HG03521 (cell line): ENCODE measurements around the gene GLG1.

ENCODE experiments used
- ATAC-seq: cut with Tn5 transposase; IDR thresholded peaks from one replicate; pipeline ENCODE4 v1.9.1; 2021; ENCODE audit warnings: mild to moderate bottlenecking, moderate library complexity; ENCODE audit not compliant: unreplicated experiment

Gene GLG1

GRCh38 chr16:74611721-74612120 is 4.8 kb upstream of the GLG1 start:
- ATAC-seq = no peak

DNA sequence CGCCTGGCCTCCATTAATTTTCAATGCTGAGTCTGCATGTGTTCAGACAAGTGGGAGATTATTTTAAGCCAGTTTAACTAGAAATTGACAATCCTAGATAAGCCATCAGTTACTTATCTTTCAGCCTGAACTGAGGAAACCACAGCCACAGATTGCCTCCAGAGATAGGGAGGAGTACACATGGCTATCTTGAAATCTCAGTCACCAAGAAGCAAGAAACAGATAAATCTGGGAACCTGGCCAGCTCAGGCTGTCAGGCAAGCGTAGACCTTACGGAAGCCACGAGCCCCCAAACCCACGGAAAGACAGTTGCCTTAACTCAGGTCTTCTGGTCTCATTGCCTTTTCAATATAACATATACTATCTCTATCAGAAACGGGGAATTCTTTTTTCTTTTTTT is 2.0 kb upstream of the GLG1 start:
- ATAC-seq = no peak

GRCh38 chr16:74608381-74608780 is 1.5 kb upstream of the GLG1 start:
- ATAC-seq = no peak

GRCh38 chr16:74607962-74608356 is 1.0 kb upstream of the GLG1 start:
- no peak for ATAC-seq

DNA sequence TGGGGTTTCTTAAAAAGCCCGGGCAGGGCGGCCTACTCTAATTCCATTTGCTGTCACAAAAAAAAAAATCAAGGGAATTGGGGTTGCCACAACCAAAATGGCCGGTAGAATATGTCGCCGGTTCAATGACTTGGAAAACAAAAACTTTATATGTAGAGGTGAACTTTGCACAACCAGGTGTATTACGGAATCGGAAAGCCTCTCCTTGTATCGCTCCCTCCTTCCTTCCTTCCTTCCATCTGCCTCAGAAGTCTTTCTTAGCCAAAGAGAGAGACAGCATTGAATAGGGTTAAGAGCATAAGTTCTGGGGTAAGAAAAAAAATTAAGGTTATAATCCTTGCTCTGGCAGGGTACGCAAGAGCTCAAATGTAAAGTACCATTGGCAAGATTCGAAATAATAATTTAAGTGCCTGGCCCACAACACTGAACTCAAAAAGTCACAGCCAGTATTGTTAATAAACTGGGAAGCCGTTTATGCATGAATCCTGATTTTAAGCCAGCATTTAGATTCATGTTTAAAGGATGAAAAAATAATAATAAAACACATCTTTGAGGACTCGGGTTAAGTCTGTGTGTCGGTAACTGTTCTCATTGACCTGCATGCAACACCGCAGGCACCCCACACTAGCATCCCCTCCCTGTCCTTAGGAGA is 522 bp upstream of the GLG1 start:
- peak; percentile 10 for ATAC-seq

GRCh38 chr16:74605746-74606520 is 981 bp downstream of the GLG1 start:
- no peak for ATAC-seq

DNA sequence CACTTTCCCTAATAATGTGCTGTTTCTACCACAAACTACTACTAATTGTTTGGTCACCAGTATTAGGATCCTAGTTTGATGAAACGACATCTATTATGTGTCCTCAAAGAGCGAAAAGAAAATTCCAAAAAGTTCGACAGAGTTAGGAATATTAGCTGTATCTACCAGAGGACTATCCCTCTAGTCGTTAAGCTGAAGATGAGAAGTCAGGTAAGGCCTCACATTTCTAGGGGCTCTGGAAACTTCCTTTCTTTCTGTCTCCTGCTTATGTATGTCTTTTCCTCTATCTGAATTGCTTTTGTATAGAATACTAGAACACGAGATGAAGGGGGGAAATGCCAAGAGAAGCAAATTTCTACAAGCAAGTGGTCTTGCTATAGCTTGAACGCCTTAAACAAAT is 1.6 kb downstream of the GLG1 start:
- no peak for ATAC-seq

- no peak for ATAC-seq
Observed at GRCh38 chr16:74603848-74604247, 3.1 kb downstream of the GLG1 start.

GRCh38 chr16:74601126-74601871 is 5.6 kb downstream of the GLG1 start:
- peak; percentile 60 for ATAC-seq

DNA sequence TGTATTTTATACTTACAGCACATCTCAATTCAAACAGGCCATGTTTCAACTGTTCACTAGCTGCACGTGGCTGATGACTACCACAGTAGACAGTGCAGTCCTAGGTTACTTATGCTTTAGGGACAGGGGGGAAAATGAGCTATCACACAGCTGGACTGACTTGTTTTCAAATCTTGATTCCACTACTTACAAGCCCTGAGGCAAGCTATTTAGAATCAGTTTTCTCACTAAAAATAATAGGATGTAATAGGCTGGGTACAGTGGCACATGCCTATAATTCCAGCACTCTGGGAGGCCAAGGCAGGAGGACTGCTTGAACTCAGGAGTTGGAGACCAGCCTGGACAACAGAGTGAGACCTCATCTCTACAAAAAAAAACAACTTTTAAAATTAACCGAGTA is 10.3 kb downstream of the GLG1 start:
- ATAC-seq = no peak

DNA sequence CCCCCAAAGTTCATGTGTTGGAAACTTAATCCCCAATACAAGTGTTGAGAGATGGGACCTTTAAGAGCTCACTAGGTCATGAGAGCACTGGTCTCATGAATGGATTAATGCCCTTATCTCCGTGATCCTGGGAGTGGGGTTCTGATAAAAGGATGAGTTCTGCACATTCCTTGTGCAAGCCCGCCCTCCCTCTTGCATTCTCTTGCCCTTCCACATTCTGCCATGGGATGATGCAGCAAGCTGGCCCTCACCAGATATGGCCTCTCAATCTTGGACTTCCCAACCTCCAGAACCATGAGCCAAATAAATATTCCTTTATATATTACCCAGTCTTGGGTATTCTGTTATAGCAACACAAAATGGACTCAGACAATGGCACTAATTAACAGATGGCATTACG is 14.1 kb downstream of the GLG1 start:
- no peak for ATAC-seq

DNA sequence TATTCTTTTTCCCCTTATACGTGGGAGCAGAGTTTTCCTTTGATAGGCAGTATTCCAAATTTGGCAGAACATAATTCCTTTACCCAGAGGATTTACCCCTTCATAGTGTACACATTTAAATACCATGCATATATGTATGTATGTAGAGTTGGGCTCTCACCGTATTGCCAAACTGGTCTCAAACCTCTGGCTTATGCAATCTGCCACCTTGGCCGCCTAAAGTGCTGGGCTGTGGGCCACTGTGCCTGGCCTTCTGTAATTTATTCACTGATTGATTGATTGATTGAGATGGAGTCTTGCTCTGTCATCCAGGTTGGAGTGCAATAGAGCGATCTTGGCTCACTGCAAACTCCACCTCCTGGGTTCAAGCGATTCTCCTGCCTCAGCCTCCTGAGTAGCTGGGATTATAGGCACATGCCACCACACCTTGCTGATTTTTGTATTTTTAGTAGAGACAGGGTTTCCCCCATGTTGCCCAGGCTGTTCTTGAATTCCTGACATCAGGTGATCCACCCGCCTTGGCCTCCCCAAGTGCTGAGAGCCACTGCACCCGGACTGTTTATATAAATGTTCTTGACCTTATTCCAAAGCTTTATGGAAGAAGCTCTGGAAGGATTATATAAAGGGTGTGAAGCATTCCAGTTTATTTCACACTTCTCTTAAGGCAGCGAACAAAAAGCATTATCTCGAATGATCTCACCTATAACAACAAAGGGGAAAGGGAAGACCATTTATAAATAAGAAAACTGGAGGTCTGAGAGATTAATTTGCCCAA is 14.9 kb downstream of the GLG1 start:
- ATAC-seq = no peak

DNA sequence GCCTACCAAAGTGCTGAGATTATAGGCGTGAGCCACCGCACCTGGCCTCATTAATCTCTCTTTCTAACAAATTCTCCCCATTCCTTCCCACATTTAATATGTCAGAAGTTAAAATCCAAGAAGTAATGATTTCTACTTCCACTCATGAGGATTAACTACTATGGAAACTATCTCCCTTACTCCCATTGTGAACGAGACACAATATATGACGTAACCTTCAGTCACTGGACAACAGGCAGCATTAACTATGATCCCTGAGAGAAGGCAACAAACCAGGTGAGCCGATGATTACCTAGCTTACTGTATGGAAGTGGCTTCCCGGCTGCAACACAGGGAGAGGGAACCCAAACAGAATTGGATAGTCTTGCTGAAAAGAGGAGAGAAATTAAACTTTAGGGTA is 20.0 kb downstream of the GLG1 start:
- ATAC-seq = no peak

DNA sequence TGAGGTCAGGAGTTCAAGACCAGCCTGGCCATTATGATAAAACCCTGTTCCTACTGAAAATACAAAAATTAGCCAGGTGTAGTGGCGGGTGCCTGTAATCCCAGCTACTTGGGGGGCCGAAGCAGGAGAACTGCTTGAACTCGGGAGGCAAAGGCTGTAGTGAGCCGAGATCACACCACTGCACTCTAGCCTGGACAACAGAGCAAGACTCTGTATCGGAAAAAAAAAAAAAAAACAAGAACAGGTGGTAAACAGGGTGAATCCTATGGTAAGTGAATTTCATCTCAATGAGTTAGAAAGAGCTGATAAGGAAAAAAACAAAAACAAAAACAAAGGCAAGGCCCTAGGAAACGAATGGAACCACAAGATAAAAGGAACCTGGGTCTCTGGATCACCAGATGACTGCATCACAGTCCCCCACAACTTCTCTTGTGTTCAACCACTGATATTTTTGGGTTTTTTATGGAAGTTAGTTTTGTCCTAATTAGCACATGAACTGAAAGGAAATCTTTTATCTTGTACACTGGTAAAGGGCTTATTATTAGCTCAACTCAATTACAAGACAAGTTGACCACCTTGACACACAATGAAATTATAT is 21.0 kb downstream of the GLG1 start:
- ATAC-seq = no peak

DNA sequence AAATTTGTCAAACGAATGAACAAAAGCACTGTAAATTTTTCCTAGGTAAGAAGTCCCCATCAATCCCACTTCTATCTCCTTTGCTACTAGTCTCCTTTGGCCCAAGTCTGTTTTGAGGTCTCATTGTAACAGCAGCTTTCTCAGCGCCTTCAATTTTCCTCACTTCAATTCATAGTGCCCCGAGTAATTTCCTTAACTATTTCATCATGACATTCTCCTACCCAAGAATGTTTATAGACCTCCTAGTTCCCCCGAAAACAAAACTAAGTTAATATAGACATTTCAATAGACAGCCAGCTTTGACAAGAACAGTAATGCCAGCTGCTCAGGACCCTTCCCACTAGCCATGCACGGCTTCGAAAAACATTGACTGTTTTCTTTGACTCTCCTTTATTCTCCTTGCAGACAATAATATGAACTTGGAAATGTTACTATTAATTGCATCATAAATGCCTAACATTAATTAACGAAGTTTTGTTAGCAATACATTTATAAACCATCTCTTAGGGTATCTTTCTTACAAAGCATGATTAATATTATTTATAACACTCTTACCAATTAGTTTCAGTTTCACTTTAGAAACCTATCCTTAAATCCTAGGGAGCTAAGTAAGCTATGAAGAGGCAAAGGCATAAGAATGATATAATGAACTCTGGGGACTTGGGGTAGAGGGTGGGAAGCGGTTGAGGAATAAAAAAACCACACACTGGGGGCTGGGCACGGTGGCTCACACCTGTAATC is 22.8 kb downstream of the GLG1 start:
- no peak for ATAC-seq

- no peak for ATAC-seq
Observed at GRCh38 chr16:74582970-74583369, 23.9 kb downstream of the GLG1 start.

- ATAC-seq = no peak
Observed at GRCh38 chr16:74580833-74581232, 26.1 kb downstream of the GLG1 start.

DNA sequence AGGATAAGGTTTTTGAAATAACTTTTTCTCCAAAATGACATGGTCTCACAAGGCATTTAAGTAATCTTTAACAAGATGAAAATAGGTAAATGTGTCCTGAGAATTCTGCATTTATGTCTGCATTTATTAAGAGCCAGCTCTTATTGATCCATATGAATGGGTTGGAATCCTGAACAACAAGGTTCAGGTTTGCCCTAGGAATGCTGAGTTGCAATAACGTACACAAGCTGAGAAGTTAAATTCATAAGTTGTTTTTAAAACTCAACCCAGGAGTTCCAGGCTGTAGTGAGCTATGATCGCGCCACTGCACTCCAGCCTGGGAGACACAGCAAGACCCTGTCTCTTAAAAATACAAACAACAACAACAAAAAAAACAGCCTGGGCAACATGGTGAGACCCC is 28.1 kb downstream of the GLG1 start:
- ATAC-seq = no peak

DNA sequence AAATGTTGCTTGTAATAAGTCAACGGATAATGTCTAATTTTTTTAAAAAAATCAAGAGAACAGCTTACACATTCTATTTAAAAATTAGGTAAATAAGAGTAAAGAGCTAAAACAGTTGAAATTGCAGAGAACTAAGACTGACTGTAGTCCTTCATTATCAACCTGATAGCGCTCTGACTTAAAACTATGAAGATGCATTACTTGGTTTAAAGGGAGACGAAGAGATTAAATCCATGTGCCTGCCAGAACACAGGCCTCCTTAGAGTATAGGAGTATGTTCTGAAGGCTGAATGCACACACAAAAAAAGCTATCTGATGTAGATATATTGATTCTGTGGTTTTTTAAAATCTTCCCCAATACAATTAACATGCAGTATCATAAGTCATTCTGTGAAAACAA is 28.5 kb downstream of the GLG1 start:
- no peak for ATAC-seq

DNA sequence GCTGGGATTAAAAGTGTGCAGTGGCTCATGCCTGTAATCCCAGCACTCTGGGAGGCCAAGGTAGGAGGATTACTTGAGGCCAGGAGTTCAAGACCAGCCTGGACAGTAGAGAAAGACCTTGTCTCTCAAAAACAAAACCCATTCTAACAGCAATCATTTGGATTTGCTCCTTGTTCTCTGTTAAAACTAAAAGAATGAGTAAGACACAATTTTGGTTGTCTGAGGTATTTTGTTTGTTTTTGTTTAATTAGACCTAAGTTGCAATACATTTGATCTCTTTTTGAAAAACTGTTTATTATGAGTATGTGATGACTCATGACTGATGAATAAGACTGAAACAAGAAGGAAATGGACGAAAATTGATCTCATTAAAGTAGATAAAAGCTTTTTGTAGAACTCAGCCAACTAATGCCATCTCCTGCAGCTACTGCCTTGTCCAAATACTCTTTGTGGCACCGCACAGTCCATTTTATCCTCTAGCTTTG is 29.0 kb downstream of the GLG1 start:
- no peak for ATAC-seq
